Natural killer cell (primary cell): ENCODE measurements around the gene GGA3. TPM values are rescaled to one million over a fixed set of nuclear protein-coding genes. Genes with fewer than 3 reads are reported as not detected.

Experiments used
- ATAC-seq, 3 donors: fragments of 150-1000 bp in 2 of 3; fragments of 200-7000 bp in 1 of 3; cut with Tn5 transposase; 1 replicate in 1 of 3; 2 replicates in 2 of 3; pipeline ENCODE4 v1.10.0; 2021; ENCODE audit warnings: mild to moderate bottlenecking in 2 of 3, moderate library complexity in 2 of 3
- DNase-seq, 2 donors: peaks; one replicate each; pipeline versions ENCODE4 v3.0.0 to v3.0.0-alpha.2; 2013 to 2021; ENCODE audit warnings: mixed read lengths in 1 of 2
- H3K27ac ChIP-seq: one replicate; pipeline ENCODE4 v1.5.1; 2013; ENCODE audit warnings: mild to moderate bottlenecking, low read length
- H3K27me3 ChIP-seq: one replicate; pipeline ENCODE4 v1.6.1; 2013; ENCODE audit warnings: low read length; ENCODE audit not compliant: control insufficient read depth, insufficient read depth
- H3K36me3 ChIP-seq: one replicate; pipeline ENCODE4 v1.6.1; 2013; ENCODE audit warnings: low read length; ENCODE audit not compliant: control insufficient read depth, insufficient read depth
- H3K4me1 ChIP-seq: one replicate; pipeline ENCODE4 v1.6.1; 2013; ENCODE audit warnings: low read length; ENCODE audit not compliant: control insufficient read depth, insufficient read depth
- H3K4me3 ChIP-seq: one replicate; pipeline ENCODE4 v1.5.1; 2013; ENCODE audit warnings: low read length
- H3K9me3 ChIP-seq: one replicate; pipeline ENCODE4 v1.6.1; 2013; ENCODE audit warnings: low read length; ENCODE audit not compliant: control insufficient read depth, insufficient read depth
- H3K27ac Mint-ChIP-seq, 2 donors: one replicate each; pipeline ENCODE4 v1.8.0; 2022; ENCODE audit warnings: mild to moderate bottlenecking in 2 of 2, mixed read lengths in 2 of 2, moderate library complexity in 1 of 2
- H3K27me3 Mint-ChIP-seq, 2 donors: one replicate each; pipeline ENCODE4 v1.8.0; 2022; ENCODE audit warnings: low read depth in 2 of 2, mixed read lengths in 2 of 2
- H3K36me3 Mint-ChIP-seq: one replicate; pipeline ENCODE4 v1.8.0; 2022; ENCODE audit warnings: mixed read lengths
- H3K4me1 Mint-ChIP-seq, 2 donors: one replicate each; pipeline ENCODE4 v1.8.0; 2022; ENCODE audit warnings: mixed read lengths in 2 of 2
- H3K4me3 Mint-ChIP-seq: one replicate; pipeline ENCODE4 v1.8.0; 2022; ENCODE audit warnings: mild to moderate bottlenecking, moderate library complexity, mixed read lengths
- H3K9me3 Mint-ChIP-seq, 2 donors: one replicate each; pipeline ENCODE4 v1.8.0; 2022; ENCODE audit warnings: mixed read lengths in 2 of 2
- CTCF ChIP-seq: fragments of 200-600 bp; IDR thresholded peaks from one replicate; pipeline ENCODE4 v1.8.0; 2022; ENCODE audit warnings: antibody characterized with exemption
- WGBS: methylation state at CpG from one replicate; pipeline ENCODE4 v1.1.7; 2013; ENCODE audit warnings: missing lambda C conversion rate; ENCODE audit not compliant: insufficient coverage; 5-methylcytosine and 5-hydroxymethylcytosine counted together
- intact Hi-C: fragments of 100-400 bp; cut with micrococcal nuclease; formaldehyde crosslinking; loops from one replicate; pipeline ENCODE4 v1.14.2; 2022
- total RNA-seq, 4 donors: library from RNA; stranded (reverse); fragments of 120-200 nt in 1 of 4; gene quantifications; one replicate each; pipeline versions ENCODE4 v1.2.3 to v1.2.4, GENCODE V29; 2013 to 2022

The GGA3 gene
- total RNA-seq, 3 donors from 2014 or later (not counting 1 experiment from before 2014, with no cell fraction given), result 78.1 to 97.3 (median 94.0) TPM

GRCh38 chr17:75301502-75302206, 40.2 kb upstream of the GGA3 start:
- intact Hi-C loops, result no loop called here
- no peak overlapping the region for H3K4me3 ChIP-seq

GRCh38 chr17:75301049-75301448, 39.6 kb upstream of the GGA3 start:
- no peak for TF ChIP-seq CTCF
- Mint-ChIP-seq H3K27ac (no peak overlapping the region), H3K9me3 (no peaks in the 10 kb centered on the region), H3K4me1 (no peaks in the 10 kb centered on the region), H3K27me3 (no peaks in the 10 kb centered on the region), H3K4me3 (no peak overlapping the region), H3K36me3 (no peaks in the 10 kb centered on the region)
- intact Hi-C loops, result no loop called here
- Histone ChIP-seq H3K9me3 (no peaks in the 10 kb centered on the region), H3K36me3 (no peaks in the 10 kb centered on the region), H3K27ac (no peak overlapping the region), H3K4me1 (peaks cover 30% of the 10 kb centered on the region), H3K4me3 (no peak overlapping the region), H3K27me3 (no peaks in the 10 kb centered on the region)
- WGBS, result 75% methylated on average over 9 of the region's 9 CpGs
- DNase-seq (no peak), ATAC-seq (no peak)

More at GRCh38 chr17:75301502-75302206, 40.2 kb upstream of the GGA3 start:
- no peak for ATAC-seq
- Mint-ChIP-seq H3K27me3 (no peaks in the 10 kb centered on the region), H3K27ac (no peak overlapping the region), H3K4me1 (no peaks in the 10 kb centered on the region), H3K9me3 (no peaks in the 10 kb centered on the region), H3K36me3 (no peaks in the 10 kb centered on the region), H3K4me3 (no peak overlapping the region)
- TF ChIP-seq CTCF, result no peak
- 93% methylated on average over 17 of the region's 17 CpGs for WGBS
- Histone ChIP-seq H3K36me3 (no peaks in the 10 kb centered on the region), H3K27me3 (no peaks in the 10 kb centered on the region), H3K27ac (no peak overlapping the region), H3K9me3 (no peaks in the 10 kb centered on the region), H3K4me1 (peaks cover 24% of the 10 kb centered on the region)
- no peak for DNase-seq

GRCh38 chr17:75300280-75300679, 38.9 kb upstream of the GGA3 start:
- Histone ChIP-seq H3K4me3 (no peak overlapping the region), H3K27ac (no peak overlapping the region), H3K27me3 (no peaks in the 10 kb centered on the region), H3K4me1 (peaks cover 35% of the 10 kb centered on the region), H3K9me3 (no peaks in the 10 kb centered on the region), H3K36me3 (no peaks in the 10 kb centered on the region)
- Mint-ChIP-seq H3K4me3 (no peak overlapping the region), H3K36me3 (no peaks in the 10 kb centered on the region), H3K9me3 (no peaks in the 10 kb centered on the region), H3K4me1 (no peaks in the 10 kb centered on the region), H3K27me3 (no peaks in the 10 kb centered on the region), H3K27ac (no peak overlapping the region)
- no peak for DNase-seq
- WGBS, result 82% methylated on average over 7 of the region's 7 CpGs
- no peak for ATAC-seq
- no peak for TF ChIP-seq CTCF
- intact Hi-C loops, result no loop called here
